GM19328 (cell line): ENCODE data around the gene ZMYND10.

Experiments used
- ATAC-seq: cut with Tn5 transposase; IDR thresholded peaks from one replicate; pipeline ENCODE4 v1.9.1; 2021; ENCODE audit warnings: mild to moderate bottlenecking, moderate library complexity; ENCODE audit not compliant: unreplicated experiment

ZMYND10 gene

DNA sequence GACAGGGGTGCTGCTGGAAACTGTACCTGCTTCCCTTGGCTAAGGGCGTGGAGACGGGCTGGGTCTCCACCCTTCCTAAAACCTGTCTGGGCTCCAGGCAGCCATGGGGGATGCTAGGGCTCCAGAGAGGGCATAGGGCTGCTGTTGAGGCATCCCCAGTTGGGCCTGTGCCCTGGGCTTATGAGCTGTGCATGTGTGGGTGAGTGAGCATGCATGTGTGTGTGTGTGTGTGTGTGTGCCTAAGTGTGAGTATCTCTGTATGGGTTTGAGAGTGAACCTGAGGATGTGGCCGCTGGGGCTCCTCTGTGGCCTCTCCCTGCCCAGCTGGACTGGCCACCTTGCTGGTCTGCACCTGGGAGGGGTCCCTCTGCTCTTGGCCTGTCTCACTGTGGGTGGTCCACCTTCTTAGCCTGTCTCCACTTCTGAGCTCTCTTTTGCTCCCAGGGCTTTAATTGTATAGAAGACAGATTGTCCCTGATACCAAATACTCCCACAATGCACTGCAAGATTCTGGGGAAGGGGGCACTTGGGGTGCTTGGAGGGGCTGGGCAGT, 25.7 kb upstream of the ZMYND10 start:
- ATAC-seq = no peak

DNA sequence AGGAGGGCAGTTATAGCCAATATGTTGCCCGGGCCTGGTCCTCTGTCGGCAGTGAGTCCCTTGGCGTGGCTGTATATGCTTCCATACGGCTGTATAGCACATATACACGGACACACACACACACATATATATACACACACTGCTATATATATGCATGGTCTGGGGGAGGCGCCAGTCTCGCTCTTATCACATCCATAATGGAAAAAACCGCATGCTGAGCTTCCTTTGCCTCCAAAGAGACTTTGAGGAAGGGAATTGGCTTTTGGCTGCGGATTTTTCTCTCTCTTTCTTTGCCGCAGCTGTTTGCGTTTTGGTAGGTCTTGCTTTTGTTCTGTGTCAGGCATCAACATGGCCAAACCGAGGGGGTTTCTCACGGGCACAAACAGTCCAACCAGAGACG, 25.1 kb upstream of the ZMYND10 start:
- ATAC-seq = no peak

DNA sequence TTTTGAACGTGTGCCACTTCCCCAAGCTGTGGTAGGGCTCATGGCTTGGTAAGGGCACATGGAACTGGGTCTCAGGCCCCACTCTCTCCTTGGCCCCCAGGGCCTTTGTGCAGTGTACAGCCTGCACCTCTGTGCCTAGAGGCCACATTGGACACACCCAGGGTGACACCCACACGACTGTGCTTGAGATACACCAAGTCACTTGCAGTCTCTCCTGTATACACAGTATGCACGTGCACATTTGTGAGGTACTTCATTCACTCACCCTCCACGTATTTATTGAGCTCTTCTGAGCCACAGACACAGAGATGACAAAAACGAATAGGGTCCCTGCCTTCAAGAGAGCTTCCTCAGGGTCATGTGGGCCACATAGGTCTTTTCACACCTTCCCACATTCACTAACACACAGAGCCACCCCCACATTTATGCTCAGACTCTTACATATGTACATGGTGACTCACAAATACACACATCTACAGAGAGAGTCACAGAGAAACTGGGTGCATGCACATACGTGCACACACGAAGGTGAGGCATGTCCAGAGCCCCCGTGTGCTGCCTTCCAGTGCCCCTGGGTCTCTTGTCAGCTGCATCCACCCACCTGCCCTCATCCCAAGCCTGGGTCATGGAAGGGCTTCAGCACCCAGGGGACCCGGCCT, 23.6 kb upstream of the ZMYND10 start:
- ATAC-seq = no peak

DNA sequence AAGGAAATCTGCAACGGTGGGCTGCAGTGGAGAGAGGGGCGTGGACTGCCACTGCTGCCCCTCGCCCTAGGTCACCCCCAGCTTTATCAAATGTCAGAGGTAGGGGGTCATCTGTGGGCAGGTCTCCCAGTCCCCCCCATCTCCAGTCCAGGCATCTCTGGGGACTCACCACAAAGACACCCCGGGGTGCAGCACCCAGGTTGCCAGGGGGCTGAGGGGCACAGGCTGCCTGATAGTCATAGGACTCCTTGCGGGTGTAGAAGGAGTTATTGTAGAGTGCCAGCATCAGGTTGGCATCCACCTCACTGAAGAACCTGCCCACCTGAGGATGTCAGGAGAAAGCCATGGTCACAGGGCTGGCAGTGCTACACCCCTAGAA, 20.3 kb upstream of the ZMYND10 start:
- ATAC-seq = no peak

DNA sequence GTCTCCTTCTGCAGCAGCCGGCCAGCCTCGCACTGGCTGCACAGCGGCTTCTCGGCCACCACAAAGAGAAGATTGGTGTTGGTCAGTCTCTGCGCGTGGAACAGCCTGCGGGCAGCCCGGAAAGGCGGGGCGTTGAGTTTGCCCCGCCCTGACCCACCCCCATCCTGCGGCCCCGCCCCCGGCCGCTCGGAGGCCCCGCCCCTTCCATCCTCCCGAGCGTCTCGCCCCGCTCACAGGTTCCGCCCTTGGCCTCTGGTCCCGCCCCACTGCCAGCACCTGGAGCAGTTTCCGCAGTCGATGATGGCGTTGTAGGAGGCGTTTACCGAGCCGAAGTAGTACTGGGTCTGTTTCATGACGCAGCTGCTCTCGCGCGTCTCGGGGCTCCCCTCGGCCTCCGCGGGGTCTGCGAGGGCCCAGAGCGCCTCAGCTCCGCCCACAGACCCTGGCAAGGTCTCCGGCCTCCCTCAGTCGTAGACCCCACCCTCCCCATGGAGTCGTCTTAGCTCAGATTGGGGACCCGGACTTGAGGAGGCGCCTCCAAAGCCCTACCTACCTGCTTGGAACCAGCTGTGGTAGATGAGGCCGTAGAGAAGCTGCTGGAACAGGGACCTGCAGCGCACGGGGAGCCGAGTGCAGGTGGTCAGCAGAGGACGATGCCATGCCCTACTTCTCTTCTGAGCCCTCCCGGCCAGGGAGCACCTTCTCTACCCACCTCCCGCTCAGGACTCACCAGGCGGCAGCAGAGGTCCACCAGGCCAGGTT, 19.7 kb upstream of the ZMYND10 start:
- ATAC-seq = peak; percentile 70

DNA sequence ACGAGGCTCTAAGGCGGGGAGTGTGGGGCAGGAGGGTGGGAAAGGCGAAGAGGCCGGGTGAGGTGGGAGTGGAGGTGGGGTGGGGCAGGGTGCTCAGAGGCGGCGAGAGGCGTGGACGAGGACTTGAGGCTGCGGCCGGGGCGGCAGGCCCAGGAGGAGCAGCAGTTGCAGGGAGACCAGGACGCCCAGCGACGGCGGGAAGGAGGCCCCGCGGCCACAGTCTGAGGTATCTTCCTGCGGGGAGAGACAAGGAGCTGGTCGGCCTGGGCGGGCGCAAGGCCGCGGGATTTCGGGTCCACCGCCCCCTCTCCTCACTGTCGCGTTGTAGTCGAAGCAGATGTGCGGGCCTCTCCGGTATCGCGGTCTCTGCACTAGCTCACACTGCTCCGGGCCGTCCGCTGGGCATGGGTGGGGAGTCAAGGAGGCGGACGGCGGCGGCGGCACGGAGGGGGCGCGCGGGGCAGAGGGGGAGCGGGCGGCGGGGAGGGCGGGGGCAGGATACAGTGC, 19.1 kb upstream of the ZMYND10 start:
- no peak for ATAC-seq

DNA sequence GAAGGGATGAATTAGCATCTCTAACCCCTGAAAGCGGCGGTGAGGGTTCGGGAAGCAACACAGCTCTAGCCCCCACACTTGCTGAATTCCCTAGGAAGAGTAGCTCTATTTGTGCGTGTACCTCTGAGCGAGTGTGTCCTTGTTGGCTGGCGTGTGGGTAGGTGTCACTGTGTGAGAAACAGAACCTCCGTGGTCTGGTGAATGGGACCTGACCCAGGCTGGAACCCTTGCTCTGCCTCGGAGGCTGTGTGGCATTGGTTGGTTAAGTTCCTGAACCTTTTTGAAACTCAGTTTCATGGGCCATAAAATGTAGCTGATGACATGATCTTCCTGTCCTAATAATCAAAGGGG, 14.2 kb upstream of the ZMYND10 start:
- ATAC-seq = no peak

DNA sequence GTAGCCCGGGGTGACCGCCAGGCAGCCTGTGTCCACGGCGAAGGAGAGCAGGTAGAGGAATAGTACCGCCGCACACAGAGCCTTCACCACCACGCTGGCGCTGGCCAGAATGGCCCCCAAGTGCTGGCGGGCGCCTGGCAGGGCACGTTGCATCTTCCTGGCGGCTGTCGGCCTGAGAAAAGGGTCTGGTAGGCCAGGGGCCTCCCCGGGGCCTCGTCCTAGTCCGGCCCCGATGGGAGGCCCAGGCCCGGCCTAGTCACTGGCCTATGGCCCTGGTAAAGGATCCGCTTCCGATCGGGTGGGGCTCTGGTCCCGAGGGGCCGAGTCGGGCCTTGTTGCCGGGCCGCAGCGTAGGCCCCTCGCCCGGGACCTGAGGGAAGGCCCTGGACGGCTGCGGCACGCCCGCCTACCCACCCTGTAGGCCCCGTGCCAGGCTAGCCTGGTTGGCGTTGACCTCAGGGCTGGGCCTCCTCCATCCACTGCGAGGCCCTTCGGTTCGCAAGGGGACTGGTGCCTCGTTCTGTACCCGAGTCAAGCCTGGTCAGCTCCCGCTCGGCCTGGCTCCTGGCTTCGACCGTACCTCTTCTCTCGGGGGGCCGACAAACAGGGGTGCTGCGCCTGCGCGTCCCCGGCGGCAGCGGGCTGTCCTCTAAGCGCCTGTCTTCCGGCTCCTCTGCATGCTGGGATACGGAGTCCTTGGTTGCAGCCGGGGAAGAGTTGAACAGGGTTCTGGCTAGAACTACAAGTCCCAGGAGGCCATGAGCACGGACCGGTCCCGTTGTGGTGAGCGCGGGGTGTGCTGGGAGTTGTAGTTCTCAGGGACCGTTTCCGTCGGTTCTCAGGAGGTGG, 13.6 kb upstream of the ZMYND10 start, which contains the start of gene TMEM115:
TMEM115 (minus strand) TSS at position 611 of the 849 bp plus-strand sequence; CDS start at position 153, 458 bp downstream.
- peak; percentile 99 for ATAC-seq

DNA sequence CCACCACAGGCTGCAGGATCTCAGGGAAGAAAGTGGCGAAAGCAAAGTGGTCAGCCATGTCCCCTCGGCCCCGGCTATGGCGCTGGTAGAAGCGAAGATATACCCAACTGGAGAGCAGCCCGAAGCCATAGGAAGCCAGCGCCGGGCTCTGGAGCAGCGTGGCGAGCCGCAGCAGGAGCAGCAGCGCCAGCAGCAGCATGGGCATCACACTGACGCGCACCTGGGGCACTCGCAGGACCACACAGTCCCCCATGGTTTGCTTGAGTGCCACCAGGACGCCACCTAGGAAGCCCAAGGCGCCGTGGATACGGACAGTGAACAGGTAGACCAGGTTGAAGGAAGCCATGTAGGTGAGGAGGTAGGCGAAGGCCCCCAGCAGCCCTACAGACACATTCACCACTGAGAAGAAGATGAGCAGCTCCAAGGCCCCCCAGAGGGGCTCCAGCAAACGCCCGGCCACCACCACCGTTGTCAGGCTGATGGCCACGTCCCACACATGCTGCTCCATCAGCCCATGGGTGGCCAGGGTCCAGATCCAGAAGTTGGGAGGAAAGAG, 12.9 kb upstream of the ZMYND10 start:
- ATAC-seq = no peak

DNA sequence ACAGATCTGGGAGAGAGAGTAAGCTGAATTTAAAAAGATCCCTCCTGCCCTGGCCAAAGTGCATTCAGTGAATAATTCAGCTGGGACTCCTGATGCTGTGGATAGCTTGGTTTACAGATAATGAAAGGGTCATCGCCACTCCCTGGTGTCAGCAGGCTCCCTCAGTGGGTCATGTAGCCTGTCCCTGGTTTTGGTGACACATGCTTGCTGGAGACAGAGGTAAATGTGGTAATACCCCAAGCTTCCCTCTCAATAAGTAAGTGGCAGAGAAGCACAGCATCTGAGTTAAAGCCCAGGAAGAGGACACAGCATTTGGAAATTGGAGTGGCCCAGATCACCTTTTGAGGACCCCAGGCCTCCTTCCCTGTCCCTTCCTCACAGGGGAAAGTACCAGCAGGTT, 11.9 kb upstream of the ZMYND10 start:
- ATAC-seq = no peak

DNA sequence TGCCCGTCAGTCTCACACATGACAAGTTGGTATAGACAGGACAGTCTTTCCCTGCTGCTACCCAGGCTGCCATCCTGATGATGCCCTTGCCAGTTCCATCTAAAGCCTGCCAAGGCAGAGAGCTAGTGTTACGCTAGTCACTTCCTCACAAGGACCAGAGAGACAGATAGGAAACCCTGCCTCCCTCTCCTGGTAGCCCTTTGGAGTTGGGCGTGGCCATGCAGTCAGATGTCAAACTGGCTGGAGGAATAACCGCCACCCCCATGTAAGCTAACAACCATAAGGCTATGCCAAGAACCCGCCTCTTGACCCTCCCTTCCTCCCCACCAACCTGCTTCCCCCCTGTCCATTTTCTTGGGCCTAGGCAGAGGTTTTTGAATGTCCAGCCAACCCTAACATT, 11.0 kb upstream of the ZMYND10 start:
- no peak for ATAC-seq

DNA sequence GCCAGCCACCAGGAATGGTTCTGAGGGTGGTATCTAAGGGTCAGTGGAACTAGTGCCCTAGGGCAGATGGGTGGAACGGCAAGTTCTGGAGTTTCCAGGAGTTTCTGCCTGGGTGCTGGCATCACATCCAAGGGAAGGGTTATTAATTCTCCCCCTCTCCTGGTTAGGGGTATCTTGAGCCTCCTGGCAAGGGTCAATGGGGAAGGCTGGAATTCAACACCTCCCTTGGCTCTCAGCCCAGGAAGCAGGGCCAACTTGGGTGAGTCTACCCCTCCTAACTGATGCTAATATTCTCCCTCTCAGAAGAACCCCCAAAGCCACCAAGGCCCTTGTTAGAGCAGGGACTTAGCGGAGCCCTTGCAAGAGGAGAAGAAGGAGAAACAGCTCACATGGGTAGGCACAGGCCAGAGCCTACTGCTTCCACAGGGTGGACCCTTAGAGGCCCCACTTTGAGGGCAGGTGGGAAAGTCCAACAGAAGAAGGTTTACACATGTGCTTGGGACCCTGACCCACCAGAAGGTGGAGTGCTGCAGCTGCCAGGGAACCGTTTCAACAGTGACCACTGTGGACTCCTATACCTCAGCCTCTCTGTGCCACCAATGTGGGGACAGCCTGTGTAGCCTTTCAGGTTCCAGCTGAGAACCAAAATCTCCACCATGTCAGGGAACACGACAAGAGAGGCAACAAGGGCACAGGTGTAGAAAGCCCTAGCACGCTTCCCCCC, 10.5 kb upstream of the ZMYND10 start:
- no peak for ATAC-seq

DNA sequence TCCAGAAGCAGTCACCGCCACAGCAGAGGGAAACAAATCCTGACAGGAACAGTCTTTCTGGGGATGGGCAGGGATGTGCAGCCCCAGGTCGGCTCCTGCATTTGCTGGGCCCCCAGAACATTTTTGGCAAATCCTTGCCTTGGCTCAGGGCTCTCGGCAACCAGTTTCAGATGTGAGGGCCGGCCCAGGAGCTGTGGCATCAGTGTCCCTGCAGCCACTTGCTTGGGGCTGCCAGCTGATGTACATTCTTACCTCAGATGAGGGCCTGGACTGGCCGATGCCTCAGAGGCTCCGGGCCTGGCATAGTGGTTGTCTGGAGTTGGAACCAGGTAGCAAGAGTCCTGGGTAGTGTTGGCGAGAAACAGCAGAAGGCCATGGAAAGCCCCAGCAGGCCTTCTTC, 9.3 kb upstream of the ZMYND10 start:
- no peak for ATAC-seq

DNA sequence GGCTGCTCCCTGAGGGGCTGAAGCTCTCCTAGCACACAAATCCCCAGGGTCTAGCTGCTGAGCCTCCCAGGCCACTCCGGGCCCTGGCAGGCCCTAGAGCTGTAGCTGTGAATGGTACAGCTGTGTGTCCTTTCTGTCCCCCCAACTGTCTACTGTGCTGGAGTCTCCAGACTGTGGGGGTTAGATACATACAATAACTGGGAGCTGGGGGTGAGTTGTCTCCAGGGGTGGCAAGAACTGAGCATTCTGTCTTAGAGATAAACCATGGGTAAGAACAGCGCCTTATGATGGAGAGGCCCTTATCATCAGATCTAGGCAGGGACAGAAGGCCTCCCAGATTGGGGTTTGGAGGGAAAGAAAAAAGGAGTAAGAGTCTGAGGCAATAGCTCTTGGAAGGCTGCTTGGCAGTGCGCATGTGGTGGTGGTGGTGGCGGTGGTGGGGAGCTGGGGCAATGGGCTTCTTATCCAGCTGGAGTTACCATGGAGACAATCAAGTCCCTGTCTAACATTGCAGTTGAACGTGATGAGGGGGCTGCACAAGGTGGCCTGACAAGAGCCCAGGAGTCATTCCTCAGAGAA, 8.7 kb upstream of the ZMYND10 start:
- no peak for ATAC-seq

DNA sequence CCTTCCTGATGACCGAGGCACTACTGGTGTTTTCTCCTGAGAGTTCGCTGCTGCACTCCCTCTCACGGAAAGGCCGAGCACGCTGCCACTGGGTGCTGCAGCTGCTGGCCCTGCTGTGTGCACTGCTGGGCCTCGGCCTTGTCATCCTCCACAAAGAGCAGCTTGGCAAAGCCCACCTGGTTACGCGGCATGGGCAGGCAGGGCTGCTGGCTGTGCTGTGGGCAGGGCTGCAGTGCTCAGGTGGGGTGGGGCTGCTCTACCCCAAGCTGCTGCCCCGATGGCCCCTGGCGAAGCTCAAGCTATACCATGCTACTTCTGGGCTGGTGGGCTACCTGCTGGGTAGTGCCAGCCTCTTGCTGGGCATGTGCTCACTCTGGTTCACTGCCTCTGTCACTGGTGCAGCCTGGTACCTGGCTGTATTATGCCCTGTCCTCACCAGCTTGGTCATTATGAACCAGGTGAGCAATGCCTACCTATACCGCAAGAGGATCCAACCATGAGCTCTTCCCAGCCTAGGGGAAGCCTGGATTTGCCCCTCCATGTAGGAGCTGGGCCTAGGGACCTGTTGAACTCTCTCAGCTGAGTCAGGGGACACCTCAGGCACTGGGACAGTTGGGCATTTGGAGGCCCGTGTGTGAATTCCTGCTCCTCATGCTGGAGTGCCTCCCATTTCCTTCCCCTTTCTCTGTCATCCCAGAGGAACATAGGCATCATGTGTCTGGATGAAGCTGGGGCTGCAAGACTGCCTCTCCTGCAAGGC, 7.9 kb upstream of the ZMYND10 start:
- no peak for ATAC-seq

DNA sequence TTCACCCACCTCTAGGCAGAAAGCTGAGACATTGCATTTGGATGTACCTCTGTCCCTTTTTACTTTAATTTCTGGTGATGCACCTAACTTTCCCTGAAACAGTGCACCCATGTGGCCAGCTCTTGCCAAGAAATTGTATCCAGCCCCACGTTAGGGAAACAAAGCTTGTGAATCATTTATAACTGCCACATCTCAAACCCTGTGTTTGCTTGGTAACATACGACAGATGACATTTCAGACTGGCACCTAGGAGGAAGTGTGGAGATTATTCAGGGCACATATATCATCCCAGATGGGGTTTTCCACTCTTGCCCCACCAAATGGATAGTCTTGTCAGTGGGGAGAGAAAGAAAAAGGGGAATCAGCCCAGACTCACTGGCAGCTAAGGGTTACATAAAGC, 7.2 kb upstream of the ZMYND10 start:
- ATAC-seq = no peak

DNA sequence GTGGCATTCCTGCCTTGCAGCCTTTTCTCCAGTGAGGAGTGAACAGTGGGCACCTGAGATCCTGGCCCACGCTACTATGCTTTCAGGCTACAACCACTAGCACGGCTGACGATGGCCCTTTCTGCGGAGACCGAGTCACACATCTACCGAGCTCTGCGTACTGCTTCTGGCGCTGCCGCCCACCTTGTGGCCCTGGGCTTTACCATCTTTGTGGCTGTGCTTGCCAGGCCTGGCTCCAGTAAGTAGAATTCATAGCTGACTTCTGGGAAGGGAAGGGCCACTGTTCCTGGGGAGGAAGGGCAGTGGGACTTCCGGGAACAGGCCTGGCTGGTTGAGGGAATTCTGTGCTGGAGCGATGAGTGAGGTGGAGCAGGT, 5.8 kb upstream of the ZMYND10 start:
- no peak for ATAC-seq

DNA sequence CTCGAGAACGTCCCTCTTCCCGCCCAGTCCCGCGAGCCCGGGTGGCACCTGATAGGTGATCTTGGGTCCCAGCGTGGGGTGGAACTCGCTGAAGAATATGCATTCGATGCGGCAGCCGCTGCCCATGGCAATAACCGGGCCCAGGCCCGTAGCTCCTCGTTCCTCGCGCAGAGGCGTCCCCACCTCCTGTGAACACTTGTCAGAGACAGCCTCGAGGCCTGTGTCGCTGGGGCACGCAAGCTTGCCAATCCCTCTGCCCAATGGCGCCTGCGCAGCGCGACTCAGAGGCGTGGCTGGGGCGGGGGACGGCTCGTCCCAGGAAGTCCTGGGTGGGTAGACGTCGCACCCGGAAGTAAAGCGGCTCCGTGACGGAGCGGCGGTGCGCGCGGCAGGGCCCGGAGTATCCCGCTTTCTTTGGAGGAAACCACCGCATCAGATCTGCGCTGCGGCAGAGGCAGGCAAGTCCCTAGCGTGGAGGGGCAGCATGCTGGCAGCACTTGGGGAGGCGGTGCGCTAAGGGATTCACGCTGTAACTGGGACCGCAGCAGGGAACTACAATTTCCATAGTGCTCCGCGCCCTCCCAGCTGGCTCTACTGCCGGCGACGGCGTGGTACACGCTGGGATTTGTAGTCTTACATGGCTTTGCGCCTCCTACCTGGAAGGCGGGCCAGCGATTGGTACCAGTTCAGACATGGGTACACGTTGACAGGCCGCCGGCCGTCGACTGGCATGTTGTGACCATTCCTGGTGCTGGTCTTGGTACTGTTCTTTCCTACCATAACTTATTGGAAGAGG, 5.2 kb upstream of the ZMYND10 start, which contains the start of the genes CYB561D2 and NPRL2:
CYB561D2 (plus strand) TSS at position 336 of the 796 bp plus-strand sequence. CDS start 572 bp downstream, outside the sequence.
NPRL2 (minus strand) TSS at position 249 of the 796 bp plus-strand sequence; CDS start at position 126, 123 bp downstream.
- peak; percentile 92 for ATAC-seq
